GM19468 (cell line): ENCODE results near the gene CCDC112.
"Not testable (repeated sequence)": the region's sequence is repeated elsewhere in the genome, so short reads cannot be mapped to it uniquely, and the experiment has no call there.

Source experiments
- ATAC-seq: cut with Tn5 transposase; IDR thresholded peaks from one replicate; pipeline ENCODE4 v1.9.1; 2021; ENCODE audit warnings: mild to moderate bottlenecking, moderate library complexity, moderate number of reproducible peaks; ENCODE audit not compliant: unreplicated experiment; ENCODE audit errors: extremely low read depth

The CCDC112 gene

GRCh38 chr5:115296124-115297022, at the start of gene CCDC112:
TSS of gene CCDC112 (minus strand) at chr5:115296654. CDS start at chr5:115296543, 111 bp downstream.
- ATAC-seq: peak; percentile 85

- no peak for ATAC-seq
Observed at GRCh38 chr5:115345344-115345743, 48.9 kb upstream of the CCDC112 start.

- no peak for ATAC-seq
Observed at GRCh38 chr5:115343855-115344254, 47.4 kb upstream of the CCDC112 start.

GRCh38 chr5:115342590-115343377, 46.3 kb upstream of the CCDC112 start:
- ATAC-seq: no peak

- no peak for ATAC-seq
Observed at GRCh38 chr5:115341745-115342144, 45.3 kb upstream of the CCDC112 start.

- no peak for ATAC-seq
Observed at GRCh38 chr5:115338851-115339250, 42.4 kb upstream of the CCDC112 start.

GRCh38 chr5:115337882-115338281, 41.4 kb upstream of the CCDC112 start:
- ATAC-seq: no peak

- no peak for ATAC-seq
Observed at GRCh38 chr5:115336964-115337363, 40.5 kb upstream of the CCDC112 start.

GRCh38 chr5:115336201-115336720, 39.8 kb upstream of the CCDC112 start:
- ATAC-seq: no peak

GRCh38 chr5:115335301-115335700, 38.8 kb upstream of the CCDC112 start:
- no peak for ATAC-seq

- ATAC-seq: no peak
Observed at GRCh38 chr5:115333164-115333563, 36.7 kb upstream of the CCDC112 start.

- ATAC-seq: no peak
Observed at GRCh38 chr5:115330830-115331229, 34.4 kb upstream of the CCDC112 start.

- ATAC-seq: no peak
Observed at GRCh38 chr5:115329475-115329874, 33.0 kb upstream of the CCDC112 start.

- ATAC-seq: not testable (repeated sequence)
Observed at GRCh38 chr5:115328617-115329274, 32.3 kb upstream of the CCDC112 start.

GRCh38 chr5:115325296-115325959, 29.0 kb upstream of the CCDC112 start:
- no peak for ATAC-seq

GRCh38 chr5:115324021-115324420, 27.6 kb upstream of the CCDC112 start:
- no peak for ATAC-seq

GRCh38 chr5:115322729-115323128, 26.3 kb upstream of the CCDC112 start:
- ATAC-seq: no peak

- no peak for ATAC-seq
Observed at GRCh38 chr5:115321309-115321708, 24.9 kb upstream of the CCDC112 start.

GRCh38 chr5:115320515-115320914, 24.1 kb upstream of the CCDC112 start:
- ATAC-seq: no peak

GRCh38 chr5:115320006-115320405, 23.6 kb upstream of the CCDC112 start:
- ATAC-seq: no peak
